DMS114 treated with DMSO at 0.1 percent for 48 hours (cell line): ENCODE results near the gene ACTR3.
"Not testable (repeated sequence)": the region's sequence is repeated elsewhere in the genome, so short reads cannot be mapped to it uniquely, and the experiment has no call there.

Experiments used
- DNase-seq: peaks from one replicate; lab custom pipeline; 2025; ENCODE audit not compliant: unreplicated experiment; lab: John Stamatoyannopoulos, UW

Gene ACTR3

GRCh38 chr2:113901943-113902342, 12.1 kb downstream of the ACTR3 start:
- DNase-seq, result no peak

- no peak for DNase-seq
These were observed 16.0 kb downstream of the ACTR3 start for GRCh38 chr2:113905886-113906285.

DNA sequence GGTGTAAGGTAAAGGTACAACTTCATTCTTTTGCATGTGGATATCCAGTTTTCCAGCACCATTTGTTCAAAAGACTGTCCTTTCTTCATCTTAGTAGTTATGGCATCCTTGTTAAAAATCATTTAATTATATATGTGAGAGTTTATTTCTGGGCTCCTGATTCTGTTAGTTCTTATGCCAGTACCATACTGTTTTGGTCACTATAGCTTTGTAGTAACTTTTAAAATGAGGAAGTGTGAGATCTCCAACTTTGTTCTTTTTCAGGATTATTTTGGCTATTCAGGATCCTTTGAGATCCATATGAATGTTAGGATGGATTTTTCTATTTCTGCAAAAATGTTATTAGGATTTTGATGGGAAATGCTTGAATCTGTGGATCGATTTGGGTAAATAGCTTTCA, 16.8 kb downstream of the ACTR3 start:
- DNase-seq, result no peak

DNA sequence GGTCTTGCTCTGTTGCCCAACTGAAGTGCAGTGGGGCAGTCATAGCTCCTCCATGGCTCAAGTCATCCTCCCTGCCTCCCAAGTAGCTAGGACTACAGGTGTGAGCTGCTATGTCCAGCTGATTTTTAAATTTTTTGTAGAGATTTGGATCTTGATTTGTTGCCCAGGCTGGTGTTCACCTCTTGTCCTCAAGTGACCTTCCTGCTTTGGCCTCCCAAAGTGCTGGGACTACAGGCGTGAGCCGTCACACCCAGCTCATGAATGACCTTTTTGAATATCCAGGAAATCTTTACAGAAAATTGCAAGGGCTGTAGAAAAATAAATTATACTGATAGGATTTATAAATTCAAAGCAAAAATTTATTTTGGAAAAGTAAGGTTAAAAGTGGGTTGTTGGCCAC, 17.4 kb downstream of the ACTR3 start:
- DNase-seq, result no peak

DNA sequence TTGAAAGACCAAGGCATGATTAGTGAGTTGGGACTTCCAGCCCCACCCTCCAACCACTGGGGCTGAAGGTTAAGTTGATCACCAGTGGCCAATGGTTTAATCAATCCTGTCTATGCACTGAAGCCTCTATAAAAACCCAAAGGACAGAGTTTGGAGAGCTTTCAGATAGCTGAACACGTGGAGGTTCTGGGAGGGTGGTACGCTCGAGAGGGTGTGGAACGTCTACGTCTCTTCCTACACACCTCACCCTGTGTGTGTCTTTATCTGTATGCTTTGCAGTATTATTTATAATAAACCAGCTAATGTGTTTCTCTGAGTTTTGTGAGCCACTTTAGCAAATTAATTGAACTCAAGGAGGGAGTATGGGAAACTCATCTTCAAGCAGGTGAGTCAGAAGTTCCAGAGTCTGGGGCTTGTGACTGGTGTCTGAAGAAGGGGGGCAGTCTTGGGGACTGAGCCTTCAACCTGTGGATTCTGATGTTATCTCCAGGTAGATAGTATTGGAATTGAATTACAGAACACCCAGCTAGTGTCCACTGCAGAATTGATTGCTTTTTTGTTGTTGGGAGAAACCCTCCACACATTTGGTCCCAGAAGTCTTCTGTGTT, 20.3 kb downstream of the ACTR3 start:
- DNase-seq, result no peak

DNA sequence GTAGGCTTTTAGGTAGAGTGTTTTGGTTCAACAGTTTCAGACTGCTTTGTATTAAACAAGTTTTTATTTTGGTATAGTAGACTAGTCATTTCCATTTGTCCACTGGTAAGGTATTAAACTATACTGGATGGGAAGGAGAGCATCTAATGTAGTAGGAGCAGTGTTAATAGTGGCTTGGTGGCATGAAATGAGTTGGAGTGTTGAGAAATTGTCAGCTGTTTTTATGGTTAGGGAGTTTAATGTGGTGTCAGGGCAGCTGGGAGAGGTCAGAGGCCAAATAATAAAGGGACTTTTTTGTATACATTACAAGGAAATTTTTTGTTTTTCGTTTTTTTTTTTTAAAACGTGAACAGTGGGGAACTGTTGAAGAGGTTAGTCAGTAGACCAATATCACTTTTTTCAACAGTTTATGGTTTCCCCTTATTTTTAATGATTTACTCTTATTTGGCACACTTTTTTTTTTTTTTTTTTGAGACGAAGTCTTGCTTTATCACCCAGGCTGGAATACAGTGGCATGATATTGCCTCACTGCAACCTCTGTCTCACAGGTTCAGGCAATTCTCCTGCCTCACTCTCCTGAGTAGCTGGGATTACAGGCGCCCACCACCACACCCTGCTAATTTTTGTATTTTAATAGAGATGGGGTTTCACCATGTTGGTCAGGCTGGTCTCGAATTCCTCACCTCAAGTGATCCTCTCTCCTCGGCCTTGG, 21.2 kb downstream of the ACTR3 start:
- DNase-seq, result no peak

DNA sequence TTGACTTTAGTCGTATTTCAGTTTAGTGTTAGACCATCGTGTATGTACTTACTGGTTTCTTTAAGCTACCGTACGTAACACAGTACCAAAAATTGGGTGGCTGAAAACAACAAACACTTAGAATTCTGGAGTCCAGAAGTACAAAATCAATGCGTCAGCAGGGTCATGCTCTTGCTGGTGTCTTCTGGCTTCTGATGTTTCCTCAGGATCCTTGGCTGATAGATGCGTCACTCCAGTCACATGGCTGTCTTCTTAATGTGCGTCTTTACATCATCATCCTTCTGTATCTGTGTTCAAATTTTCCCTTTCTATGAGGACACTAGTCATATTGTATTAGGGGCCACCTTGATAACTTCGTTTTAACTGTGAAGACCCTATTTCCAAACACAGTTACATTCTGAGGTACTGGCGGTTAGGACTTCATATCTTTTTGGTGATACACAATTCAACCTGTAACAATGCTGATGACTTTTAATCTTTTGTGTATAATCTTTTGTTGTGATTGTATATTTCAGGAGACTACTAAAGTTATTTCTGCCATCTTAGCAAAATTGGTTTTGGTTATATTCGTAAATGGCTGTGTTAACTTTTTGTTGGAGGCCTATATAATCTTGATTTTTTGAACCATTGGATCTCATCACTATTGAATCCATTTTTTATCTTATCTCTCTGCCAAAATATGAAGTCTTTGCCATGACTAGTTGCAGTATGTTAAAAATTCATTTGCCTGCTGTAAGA, 25.4 kb downstream of the ACTR3 start:
- no peak for DNase-seq

DNA sequence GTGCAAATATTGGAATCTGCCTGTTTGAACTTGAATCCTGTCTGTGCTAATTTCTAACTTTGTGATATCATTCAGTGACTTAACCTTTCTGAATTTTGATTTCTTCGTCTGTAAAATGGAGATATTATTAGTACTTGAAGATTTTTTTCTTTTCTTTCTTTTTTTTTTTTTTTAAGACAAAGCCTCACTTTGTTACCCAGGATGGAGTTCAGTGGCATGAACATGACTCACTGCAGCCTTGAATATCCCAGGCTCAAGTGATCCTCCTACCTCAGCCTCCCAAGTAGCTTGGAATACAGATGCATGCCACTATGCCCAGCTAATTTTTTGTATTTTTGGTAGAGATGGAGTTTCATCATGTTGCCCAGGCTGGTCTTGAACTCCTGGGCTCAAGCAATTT, 28.3 kb downstream of the ACTR3 start:
- DNase-seq, result no peak

DNA sequence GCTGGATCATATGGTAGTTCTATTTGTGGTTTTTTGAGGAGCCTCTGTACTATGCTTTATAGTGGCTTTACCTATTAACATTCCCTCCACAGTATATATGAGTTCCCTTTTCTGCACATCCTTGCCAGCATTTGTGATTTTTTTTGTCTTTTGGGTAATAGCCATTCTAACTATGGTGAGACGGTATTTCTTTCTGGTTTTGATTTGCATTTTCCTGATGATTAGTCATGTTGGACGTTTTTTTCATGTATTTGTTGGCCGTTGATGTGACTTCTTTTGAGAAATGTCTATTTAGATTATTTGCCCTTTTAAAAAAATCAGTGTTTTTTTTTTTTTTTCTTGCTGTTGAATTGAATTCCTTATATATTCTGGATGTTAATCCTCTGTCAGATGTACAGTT, 31.1 kb downstream of the ACTR3 start:
- DNase-seq, result no peak

GRCh38 chr2:113922335-113922734, 32.4 kb downstream of the ACTR3 start:
- DNase-seq, result no peak

DNA sequence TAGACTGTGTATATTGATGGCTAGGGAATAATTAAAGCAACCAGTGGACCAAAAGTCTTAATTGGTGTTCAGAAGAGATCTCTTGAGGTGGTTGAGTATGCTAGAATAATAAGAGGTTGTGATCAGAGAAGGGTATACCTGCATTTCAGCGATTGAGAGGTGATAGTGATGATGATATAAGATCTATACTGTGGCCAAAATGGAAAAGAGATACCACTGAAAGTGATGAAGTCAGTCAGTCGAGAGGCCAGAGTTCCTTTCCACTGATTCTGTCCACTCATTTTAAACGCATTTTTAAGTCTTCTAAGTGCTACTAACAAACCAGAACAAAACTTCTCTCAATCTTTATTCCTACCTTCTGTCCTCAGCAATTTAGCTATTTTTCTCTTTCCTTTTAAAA, 32.9 kb downstream of the ACTR3 start:
- no peak for DNase-seq

- DNase-seq, result no peak
These were observed 36.0 kb downstream of the ACTR3 start for GRCh38 chr2:113925884-113926283.

GRCh38 chr2:113926314-113926713, 36.4 kb downstream of the ACTR3 start:
- DNase-seq, result no peak

DNA sequence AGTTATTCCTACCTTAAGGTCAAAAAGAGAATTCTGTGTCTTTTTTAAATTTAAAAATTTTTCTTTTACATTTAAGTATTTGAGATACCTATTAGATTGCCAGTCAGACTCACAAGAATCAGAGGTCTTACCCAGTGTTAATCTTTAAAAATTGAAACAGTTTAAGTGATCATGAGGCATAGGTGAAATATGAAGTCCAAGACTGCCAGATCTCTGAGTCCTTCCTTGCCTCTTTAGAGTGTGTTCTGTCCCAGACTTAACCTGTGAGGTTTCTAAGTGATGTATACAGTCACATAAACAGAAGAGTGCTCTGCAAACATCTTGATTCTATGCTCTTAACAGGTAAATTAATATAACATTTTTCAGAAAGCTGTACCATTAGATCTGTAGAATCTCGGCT, 40.6 kb downstream of the ACTR3 start:
- DNase-seq, result no peak

- DNase-seq, result no peak
These were observed 47.6 kb downstream of the ACTR3 start for GRCh38 chr2:113937501-113937900.

DNA sequence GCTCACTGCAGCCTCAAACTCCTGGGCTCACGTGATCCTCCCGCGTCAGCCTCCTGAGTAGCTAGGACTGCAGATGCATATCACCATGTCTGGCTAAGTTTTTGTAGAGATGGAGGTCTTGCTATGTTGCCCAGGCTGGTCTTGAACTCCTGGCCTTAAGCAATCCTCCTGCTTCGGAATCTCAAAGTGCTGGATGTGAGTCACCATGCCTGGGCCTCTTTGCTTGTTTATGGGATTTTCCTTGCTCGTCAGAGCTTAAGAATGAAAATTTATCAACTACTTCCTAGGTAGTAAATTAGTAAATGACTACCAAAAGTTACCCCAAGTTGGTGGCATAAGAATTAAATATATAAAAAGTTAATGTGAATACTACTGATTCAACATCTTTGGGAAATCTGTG, 51.0 kb downstream of the ACTR3 start:
- no peak for DNase-seq

DNA sequence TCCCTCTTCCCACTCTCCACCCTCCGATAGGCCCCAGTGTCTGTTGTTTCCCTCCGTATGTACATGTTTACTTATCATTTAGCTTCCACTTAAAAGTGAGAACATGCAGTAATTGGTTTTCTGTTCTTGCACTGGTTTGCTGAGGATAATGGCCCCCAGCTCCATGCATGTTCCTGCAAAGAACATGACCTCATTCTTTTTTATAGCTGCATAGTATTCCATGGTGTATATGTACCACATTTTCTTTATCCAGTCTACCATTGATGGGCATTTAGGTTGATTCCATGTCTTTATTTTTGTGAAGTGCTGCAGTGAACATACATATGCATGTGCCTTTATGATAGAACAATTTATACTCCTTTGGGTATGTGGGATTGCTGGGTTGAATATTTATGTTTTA, 55.9 kb downstream of the ACTR3 start:
- not testable (repeated sequence) for DNase-seq

DNA sequence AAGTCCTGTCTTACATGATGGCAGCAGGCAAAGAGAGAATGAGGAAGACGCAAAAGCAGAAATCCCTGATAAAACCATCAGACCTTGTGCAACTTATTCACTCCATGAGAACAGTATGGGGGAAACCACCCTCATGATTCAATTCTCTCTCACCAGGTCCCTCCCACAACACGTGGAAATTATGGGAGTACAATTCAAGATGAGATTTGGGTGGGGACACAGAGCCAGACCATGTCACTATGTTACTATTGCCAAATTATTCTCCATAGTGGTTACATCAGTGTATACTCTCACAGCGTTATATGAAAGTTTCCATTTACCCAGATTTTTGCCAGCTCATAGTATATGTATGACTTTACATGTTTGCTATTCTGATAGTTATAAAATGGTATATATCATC, 61.0 kb downstream of the ACTR3 start:
- not testable (repeated sequence) for DNase-seq

DNA sequence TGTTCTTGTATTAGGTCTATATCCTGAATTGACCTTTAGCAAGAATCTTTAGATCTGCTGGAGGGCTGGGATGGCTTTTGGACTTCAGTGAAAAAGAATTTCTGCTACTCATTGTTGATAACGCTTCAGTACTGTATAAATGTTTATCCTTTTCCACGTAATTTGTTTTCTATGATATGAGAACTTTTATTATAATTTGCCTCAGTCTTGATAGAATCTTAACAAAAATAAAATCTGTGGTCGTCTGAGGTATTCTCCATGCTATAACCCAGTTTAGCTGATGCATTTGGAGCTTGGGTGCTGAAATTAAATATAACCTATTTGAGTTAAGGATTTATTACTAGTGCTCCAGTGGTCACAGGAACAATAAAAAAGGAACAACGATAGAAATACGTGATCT, 71.1 kb downstream of the ACTR3 start:
- no peak for DNase-seq

DNA sequence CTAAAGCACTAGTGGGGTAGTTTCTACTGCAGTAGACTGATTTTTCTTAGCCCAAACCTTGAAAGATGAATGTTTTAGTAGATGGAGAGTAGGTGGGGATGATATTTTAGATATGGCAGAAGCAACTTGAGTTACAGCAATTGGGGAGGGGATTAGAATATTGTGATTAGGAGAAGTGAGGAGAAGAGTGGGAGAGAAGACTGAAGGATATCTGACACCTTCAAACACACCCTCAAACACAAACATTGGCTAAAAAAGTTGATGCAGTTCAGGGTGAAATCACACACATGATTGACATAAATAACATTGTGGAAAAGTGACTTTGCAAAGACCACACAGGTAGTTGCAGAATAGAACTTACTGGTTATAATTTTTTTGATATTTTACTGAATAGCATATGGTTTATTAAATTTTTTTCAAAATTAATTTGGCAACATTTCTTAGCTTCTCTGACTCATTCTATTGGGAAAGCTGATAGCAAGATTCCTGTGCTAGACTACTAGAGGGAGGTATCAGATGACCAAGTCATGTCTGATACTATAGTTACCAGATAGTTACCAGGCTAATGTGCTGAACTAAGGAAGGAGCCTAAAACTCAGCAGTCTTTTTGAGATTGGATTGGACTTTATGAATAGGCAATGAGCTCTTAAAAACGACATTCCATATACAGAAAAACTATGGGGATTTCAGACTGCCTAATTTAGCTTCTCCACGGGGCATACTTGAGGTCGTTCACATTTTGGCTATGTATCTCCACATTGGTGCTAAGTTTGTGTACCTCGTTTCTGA, 73.0 kb downstream of the ACTR3 start:
- no peak for DNase-seq

DNA sequence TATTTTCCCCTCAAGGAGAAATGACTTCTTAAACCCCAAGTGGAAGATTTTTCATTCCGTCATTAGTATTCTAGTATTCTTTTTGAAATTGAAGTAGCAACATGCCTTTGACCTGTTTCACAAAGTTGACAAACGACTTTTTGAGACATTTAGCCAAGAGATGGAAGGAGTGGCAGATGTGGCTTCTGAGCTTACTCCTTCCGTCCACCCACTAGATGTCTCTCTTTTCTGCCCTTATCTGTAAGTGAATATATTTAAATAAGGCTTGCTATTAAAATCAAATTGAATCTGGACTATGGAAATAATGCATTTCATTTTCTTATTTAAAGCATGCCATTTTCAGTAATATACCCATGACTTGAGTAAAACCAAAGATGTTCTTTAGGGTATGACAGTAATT, 74.1 kb downstream of the ACTR3 start:
- no peak for DNase-seq

- DNase-seq, result no peak
These were observed 74.5 kb downstream of the ACTR3 start for GRCh38 chr2:113964436-113964835.
